Right ventricle myocardium superior (tissue), 1 donor: ENCODE data around the gene SCML2. TPM values are rescaled to one million over a fixed set of nuclear protein-coding genes. Genes with fewer than 3 reads are reported as not detected.
"Not testable (repeated sequence)": the region's sequence is repeated elsewhere in the genome, so short reads cannot be mapped to it uniquely, and the experiment has no call there.

Source experiments
- ATAC-seq: fragments of 200-7000 bp; cut with Tn5 transposase; one replicate; pipeline ENCODE4 v1.9.1; 2020; ENCODE audit warnings: mild to moderate bottlenecking; ENCODE audit not compliant: poor library complexity
- DNase-seq: peaks from one replicate; pipeline ENCODE4 v3.0.0-alpha.2; 2020
- intact Hi-C: fragments of 100-400 bp; cut with DNase I; formaldehyde crosslinking; loops from one replicate; pipeline ENCODE4 v1.11.2; 2022
- long read RNA-seq: library from polyadenylated mRNA; unstranded; transcript quantifications from one replicate; pipeline ENCODE4 v2.0.0, GENCODE V29; 2021
- total RNA-seq: library from RNA; stranded (reverse); fragmentation: NEBNext Ultra II Directional; extraction: Animal tissue kit (Norgen Biotek cat#: 25700); gene quantifications from one replicate; pipeline ENCODE4 v1.2.1, GENCODE V29; 2021
- donor health status: DM: no; HTN: yes; CAD: no; lungs with severe emphysema.

Gene SCML2
- 1.2 TPM for total RNA-seq
- long read RNA-seq, partial matches to known transcripts, result 0 of 2 reads
- long read RNA-seq, other reads (novel, unspliced or antisense), result 2 of 2 reads

DNA sequence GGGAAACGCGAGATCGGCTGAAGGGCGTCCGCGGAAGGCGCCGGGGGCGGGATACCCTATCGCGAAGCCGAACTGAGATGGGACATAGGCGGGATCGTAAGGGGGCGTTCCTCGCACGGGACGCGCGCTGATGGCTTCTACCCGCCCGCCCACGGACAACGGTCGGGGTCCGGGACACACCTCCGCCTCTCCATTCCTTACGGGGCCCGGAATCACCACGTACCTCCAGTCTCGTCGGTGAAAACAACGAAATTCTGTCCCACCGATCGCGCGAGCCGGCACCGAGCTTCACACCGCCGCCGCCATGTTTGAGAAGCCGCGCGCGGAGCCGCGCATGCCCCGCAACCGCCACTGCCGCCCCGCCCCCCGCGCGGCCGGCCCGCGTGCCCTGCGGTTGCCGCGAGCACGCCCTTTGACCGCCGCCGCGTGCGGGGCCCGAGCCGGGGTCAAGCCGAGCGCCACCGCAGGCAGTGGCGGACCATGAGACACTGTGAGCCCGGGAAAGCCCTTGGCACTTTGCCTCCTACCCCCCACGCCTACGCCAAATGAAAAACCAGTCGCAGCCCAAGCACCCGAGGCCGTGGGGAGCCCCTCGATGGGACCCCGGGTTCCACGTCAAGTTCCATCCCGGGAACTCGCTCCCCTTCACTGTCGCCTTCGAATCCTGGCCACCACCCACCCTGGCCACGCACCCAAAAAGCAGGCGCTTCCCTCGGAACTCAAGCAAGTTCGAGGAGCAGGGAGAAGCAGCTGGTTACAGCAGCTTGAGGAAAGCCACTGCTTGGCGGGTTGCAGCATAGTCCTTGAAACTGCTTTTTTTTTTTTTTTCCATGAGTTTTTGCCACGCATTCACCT, at the start of gene SCML2:
SCML2 (minus strand) TSS at position 320 of the 855 bp plus-strand sequence. CDS start 20,617 bp downstream, outside the sequence.
- ATAC-seq (peak; percentile 95), DNase-seq (peak; percentile 62)
- intact Hi-C loops, result no loop called here

DNA sequence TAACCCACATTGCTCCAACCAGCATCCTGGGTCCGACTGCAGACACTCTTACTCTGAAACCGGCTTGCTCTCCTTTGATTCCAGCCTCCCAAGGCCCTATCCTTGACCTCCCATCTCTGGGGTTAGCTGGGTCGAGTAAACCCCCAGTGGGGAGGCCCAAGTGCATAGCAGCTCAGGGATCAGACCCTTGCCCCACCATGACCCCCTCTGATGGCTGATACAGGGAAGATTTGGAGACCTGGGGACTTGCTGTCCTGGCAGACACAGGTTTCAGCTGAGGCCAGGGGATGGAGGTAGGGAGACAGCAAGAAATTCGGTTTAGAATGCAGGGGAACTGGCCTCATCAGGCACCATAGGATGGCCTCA, 47.3 kb upstream of the SCML2 start:
- ATAC-seq, result no peak
- no peak for DNase-seq
- intact Hi-C loops, result no loop called here

DNA sequence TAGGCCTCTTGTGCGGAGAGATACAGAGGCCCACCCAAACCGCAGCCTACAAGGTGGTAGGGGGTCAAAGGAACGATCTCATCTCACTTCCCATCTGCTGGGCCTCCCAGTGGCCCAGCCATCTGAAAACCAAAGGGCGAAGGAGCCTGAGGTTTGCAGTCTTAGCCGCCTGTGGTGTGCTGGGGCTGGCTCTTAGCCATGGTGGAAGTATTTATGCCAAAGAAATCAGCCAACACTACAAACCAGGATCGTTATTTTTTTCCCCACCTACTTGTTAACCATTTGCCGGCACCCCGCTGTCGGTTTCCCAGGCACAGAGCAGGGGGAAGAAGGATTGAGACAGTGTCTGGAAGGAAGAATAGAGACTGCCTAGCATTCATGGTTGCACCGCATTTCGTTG, 40.0 kb upstream of the SCML2 start:
- ATAC-seq, result no peak
- no peak for DNase-seq
- intact Hi-C loops, result loop anchor here (5.0 to 10.0 kb wide), 2 partner anchors 510 to 943 kb away; no protein-coding TSS in a partner anchor

DNA sequence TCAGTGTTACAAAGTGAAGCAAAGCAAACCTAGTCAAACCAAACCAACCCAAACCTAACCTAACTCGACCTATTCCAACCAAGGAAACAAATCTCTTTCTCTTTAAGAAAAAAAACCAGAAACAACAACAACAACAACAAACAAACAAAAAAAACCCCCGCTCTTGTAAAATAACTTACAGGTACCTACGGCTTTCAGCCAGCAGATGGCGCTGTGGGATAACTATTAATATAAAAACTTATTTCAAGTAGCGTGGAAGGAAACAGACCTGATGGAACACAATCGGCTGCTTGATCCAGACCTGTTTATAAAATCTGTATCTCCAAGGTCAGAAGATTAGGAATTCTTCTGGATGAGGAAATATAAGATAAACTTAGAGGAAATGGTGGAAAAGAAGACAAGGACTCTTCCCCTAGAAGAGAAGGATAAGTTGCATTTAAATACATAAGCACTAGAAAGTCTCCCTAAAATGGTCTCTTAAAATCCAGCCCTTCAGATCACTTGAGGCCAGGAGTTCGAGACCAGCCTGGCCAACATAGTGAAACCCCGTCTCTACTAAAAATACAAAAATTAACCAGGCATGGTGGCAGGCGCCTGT, 36.6 kb upstream of the SCML2 start:
- peak; percentile 69 for DNase-seq
- intact Hi-C loops, result loop anchor here (5.0 to 10.0 kb wide), 2 partner anchors 514 to 946 kb away; no protein-coding TSS in a partner anchor
- no peak for ATAC-seq

DNA sequence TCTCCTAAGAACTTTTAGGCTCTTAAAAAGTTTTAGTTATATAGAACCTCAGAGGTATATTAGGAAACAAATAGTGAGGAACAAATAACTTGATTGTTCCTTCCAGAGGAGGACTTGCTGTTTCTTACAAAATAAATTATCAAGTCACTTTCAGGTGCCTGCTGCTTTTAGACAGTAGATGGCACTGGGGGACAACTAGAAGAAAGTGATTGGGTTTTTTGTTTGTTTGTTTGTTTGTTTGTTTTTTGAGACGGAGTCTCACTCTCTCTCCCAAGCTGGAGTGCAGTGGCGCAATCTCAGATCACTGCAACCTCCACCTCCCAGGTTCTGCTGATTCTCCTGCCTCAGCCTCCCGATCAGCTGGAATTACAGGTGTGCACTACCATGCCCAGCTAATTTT, 35.5 kb upstream of the SCML2 start:
- DNase-seq, result no peak
- ATAC-seq, result no peak
- intact Hi-C loops, result loop anchor here (5.0 to 10.0 kb wide), 2 partner anchors 515 to 947 kb away; no protein-coding TSS in a partner anchor

DNA sequence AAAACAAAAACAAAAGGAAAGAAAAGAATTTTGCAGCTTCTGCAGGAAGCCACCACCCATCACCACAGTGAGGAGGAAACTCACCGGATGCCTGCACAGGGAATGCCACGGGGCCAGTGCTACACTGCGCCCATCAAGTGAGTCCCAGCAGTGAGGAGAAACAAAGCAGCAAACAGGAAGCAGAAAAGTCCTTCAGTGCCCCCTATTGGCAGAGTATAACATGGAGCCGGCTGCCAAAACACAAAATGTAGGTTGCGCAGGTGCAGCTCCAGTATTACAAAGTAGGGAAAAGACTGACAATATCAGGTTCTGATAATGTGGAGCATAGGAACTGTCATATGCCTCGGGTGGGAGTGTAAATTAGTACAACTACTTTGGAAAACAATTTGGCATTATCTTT, 23.3 kb upstream of the SCML2 start:
- ATAC-seq, result no peak
- intact Hi-C loops, result no loop called here
- DNase-seq, result no peak

DNA sequence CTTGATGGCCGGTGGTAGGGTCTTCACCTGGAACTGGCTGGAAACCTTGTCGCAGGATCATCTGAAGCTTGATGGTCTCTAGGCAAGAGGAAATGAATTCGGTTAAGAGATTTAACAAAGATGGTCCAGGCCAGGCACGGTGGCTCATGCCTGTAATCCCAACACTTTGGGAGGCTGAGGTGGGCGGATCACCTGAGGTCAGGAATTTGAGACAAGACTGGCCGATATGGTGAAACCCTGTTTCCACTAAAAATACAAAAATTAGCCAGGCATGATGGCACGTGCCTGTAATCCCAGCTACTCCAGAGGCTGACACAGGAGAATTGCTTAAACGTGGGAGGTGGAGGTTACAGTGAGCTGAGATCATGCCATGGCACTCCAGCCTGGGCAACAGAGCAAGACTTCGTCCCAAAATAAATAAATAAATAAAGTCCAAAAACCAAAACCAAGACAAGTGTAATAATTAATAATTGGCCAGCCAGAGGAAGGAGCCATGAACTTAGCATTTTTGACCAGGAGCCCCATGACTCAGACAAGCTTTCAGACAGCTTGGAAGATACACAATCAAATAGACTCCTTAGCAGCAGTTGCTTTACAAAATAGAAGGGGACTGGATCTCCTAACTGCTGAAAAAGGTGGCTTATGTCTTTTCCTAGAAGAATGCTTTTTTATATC, 20.8 kb upstream of the SCML2 start:
- ATAC-seq, intact Hi-C loops, DNase-seq: not testable (repeated sequence)

DNA sequence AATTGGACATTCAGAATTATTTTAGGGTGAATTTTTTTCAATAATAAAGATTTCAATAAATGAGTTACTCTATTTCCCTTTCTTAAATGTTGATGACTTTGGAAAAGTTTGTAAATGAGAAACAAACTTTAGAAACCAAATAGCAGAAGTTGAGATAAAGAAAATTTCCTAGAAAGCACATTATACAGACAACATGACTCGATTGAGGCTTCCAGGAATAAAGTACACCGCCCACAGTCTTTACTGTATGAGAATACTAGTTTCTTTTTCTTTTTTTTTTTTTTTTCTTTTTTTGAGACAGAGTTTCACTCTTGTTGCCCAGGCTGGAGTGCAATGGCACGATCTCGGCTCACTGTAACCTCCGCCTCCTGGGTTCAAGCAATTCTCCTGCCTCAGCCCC, 14.6 kb upstream of the SCML2 start:
- DNase-seq, intact Hi-C loops, ATAC-seq: not testable (repeated sequence)

DNA sequence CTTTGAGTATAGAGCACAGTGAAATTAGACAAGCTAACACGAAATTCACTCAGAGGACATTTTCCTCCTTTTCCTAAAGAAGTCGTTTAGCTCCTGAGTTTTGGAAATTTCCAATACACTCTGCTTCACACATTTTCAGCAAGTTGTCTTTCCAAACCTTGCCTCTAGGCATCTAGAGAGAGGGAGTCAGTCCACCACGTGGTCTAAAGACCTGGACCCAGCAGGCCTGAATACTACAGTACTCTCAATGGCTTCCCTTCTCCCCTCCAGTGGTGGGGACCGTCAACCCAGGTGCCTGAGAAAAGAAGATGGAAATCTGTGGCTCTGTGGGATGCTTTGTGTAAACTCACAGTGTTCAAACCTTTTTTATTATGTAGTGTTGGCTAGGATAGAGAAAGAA, 13.9 kb upstream of the SCML2 start:
- ATAC-seq, result no peak
- intact Hi-C loops, result no loop called here
- no peak for DNase-seq

DNA sequence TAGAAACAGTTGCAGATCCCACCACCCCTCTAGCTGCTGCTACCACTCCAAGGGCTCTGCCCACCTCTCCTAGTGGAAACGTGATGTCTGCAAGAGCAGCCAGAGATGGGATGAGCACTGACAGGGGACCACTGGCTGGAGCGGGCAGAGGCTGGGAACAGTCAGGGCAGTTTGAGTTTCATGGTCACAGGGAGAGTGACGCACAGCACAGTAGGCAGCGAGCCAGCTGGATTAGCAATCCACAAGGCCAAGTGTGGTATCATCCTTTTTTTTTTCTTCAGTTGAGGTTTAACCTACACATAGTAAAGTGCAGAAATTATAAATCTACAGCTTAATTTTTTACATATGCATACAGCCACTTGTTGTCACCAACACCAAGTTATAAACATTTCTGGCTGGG, 6.4 kb upstream of the SCML2 start:
- DNase-seq (no peak), ATAC-seq (no peak)
- intact Hi-C loops, result no loop called here

DNA sequence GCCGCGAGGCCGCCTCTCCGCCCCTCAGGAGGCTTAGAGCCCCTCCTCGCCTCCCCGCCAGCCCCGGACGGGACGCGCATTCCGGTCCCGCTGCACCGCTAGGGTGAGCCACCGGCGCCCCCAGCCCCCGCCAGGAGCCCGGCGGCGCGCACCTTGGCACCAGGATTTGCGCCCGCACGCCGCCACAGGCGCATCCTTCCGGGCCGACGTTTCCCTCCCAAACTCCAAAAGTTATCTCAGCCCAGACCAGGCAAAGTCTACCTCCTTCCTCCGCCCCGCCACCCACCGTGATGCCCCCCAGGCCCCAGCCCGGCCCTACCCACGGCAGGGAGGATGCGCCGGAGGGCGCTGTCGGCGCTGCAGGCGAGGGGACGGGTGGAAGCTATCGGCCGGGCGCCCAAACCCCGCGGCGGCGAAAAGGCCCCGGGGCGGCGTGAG, 538 bp downstream of the SCML2 start:
- ATAC-seq, result peak; percentile 31
- intact Hi-C loops, result no loop called here
- DNase-seq, result no peak

DNA sequence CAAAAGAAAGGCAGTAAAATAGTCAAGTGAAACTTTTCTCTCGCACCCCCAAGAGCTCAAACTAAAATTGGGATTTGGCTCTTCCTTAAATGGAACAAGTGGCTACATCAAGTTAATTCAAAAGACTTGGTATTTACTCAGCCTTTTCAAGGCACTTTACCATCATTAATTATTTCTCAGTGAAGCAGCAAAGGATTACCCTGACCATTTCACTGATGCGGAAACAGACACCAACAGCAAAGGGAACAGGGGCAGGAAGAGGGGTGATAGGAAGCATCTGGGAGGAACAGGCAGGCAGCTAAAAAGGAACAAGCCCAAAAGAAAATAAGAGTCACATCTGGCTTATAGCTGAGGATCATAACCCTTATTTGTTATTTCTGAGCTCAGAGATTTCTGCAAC, 2.7 kb downstream of the SCML2 start:
- intact Hi-C loops, result no loop called here
- no peak for ATAC-seq
- DNase-seq, result no peak

DNA sequence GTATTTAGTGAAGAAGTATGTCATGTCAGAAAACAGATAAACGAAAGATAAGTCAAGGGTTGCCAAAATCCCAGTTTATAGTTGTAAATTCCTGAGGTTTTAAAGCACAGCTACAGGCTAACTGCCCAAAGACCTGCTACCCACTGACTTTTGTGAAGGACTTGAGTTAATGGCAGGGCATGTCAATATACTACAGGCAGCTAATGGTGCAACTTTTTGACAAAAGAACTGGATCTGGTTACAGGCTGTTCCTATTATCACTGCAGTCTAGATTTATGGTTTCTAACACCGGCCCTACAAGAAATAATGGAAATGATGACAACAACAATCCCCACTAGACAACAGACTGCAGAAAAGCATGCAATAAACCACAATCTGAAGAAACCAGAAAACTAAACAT, 6.4 kb downstream of the SCML2 start:
- intact Hi-C loops, result no loop called here
- DNase-seq, result no peak
- no peak for ATAC-seq

DNA sequence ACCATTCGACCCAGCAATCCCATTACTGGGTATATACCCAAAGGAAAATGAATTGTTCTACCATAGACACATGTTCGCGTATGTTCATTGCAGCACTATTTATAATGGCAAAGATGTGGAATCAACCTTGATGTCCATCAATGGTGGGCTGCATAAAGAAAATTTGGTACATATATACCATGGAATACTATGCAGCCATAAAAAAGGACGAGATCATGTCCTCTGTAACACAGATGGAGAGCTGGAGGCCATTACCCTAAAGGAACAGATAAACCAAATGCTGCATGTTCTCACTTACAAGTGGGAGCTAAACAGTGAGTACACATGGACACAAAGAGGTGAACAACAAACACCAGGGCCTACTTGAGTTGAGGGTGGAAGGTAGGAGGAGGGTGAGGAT, 45.1 kb downstream of the SCML2 start:
- DNase-seq, result no peak
- no peak for ATAC-seq
- intact Hi-C loops, result no loop called here

DNA sequence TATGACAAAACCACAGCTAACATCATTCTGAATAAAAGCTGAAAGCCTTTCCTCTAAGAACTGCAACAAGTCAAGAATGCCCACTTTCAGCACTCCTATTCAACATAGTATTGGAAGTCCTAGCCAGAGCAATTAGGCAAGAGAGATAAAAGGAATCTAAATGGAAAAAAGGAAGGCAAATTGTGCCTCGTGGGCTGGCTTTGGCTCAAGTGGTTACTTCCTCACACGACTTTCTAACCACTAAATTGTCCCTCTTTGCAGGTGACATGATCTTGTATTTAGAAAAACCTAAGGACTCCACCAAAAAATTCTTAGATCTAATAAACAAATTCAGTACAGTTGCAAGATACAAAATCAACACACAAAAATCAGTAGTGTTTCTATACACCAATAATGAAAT, 57.2 kb downstream of the SCML2 start:
- no peak for ATAC-seq
- intact Hi-C loops, result no loop called here
- DNase-seq, result no peak

DNA sequence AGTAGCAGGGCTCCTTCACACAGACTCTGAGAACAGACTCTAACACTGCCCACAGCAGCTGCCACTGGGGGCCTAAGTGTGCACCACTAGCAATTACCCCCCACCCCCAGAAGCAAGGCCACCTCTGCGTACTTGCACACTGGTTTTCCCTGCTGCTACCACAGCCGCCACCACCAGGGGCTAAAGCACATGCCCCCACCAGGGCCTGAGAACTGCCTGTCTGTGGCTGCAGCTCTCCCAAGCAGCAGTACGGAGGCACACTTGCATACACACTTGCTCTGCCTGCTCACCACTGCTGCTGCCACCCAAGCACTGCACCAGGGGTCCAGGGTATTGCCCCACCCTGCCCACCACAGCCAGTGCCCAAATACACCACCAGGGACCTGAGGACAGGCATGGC, 59.6 kb downstream of the SCML2 start:
- ATAC-seq (no peak), DNase-seq (no peak)
- intact Hi-C loops, result no loop called here

DNA sequence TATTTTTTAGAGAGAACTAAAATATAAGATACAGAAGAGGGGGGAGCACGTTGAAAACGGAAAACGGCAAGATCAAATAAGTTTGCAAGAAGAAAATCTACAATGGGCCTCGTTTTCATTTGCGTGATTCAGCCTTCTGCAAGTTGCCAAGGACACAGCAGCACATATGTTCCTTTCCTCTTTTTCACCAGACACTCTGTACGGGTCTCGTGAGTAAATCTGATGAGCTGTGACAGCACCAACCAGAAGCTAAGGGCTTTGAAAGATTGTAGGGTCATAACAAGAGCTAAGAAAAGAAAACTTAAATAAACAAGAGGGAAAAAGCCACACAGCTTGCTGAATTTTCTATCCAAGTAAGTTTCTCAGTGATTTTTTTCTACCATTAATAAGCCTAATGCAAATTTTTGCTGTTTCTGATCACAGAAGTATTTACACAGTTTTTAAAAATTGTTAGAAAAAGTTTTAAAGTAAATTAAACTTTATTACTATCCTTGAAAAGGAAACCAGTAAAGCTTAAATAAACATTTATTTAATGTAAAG, 63.4 kb downstream of the SCML2 start:
- intact Hi-C loops, result no loop called here
- no peak for DNase-seq
- ATAC-seq, result no peak

DNA sequence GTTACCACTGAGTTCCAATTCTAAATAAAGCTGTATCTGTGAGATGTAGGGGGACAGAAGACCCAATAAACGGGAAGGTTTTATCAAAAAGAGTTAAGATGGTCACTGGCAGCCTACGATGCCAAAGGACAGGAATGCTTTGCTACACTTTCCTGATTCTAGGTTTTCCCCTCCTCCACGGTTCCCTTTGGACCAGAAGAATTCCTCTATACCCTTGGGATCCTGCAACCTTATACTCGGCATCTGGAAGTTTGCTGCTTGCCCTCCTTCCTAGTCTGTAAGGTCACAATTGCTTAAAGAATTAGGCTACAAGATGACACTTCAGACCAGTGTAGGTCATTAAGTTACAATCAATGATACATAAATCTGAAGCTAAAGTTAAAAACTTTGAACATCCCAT, 64.3 kb downstream of the SCML2 start:
- intact Hi-C loops, result no loop called here
- DNase-seq (no peak), ATAC-seq (no peak)

DNA sequence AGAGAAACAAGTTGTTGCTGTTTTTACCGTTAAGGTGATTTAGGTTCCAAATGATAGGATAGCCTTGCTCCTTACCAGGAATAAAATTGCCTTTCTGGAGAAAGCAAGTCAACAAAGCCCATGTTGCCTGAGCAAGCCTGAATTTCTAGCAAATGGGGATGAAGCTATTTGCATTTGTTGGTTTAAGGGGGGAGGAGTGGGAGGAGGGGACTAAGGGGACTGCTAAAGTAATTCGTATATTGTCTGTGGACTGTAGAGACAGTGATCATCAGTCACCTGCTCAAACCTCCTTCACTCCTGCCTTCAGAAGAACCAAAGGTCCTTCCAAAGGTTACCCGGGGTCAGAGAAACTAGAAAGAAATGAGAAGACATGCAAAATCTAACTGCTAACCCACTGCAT, 65.8 kb downstream of the SCML2 start:
- DNase-seq (no peak), ATAC-seq (no peak)
- intact Hi-C loops, result no loop called here
